CD14-positive monocyte (primary cell): ENCODE measurements around the gene MAD1L1. TPM values are rescaled to one million over a fixed set of nuclear protein-coding genes. Genes with fewer than 3 reads are reported as not detected.

Experiments
- DNase-seq, 3 donors: peaks; one replicate each; pipeline ENCODE4 v3.0.0-alpha.2; 2011 to 2022
- H2AFZ ChIP-seq: 2 replicates; pipeline ENCODE4 v1.6.0; 2012; ENCODE audit warnings: mild to moderate bottlenecking, low read depth, low read length, inconsistent platforms; ENCODE audit not compliant: insufficient read depth, poor library complexity, severe bottlenecking
- H3K27ac ChIP-seq, 2 donors: 1 replicate in 1 of 2; 2 replicates in 1 of 2; pipeline ENCODE4 v1.5.1; 2012 to 2013; ENCODE audit warnings: low read length in 2 of 2, control low read depth in 1 of 2, inconsistent platforms in 1 of 2, low read depth in 1 of 2, mild to moderate bottlenecking in 1 of 2
- H3K27me3 ChIP-seq, 2 donors: one replicate each; pipeline versions ENCODE4 v1.6.0 to v1.6.1; 2011 to 2013; ENCODE audit warnings: low read length in 2 of 2; ENCODE audit not compliant: control insufficient read depth in 2 of 2, insufficient read depth in 2 of 2
- H3K36me3 ChIP-seq, 2 donors: replicated peaks in 1 of 2; 1 replicate in 1 of 2; 2 replicates in 1 of 2; pipeline versions ENCODE4 v1.5.1 to v1.6.1; 2012 to 2013; ENCODE audit warnings: low read length in 2 of 2, control low read depth in 1 of 2, inconsistent platforms in 1 of 2, mild to moderate bottlenecking in 1 of 2; ENCODE audit not compliant: insufficient read depth in 2 of 2, control insufficient read depth in 1 of 2
- H3K4me1 ChIP-seq, 2 donors: 1 replicate in 1 of 2; 2 replicates in 1 of 2; pipeline versions ENCODE4 v1.5.1 to v1.6.1; 2012 to 2013; ENCODE audit warnings: low read length in 2 of 2, control low read depth in 1 of 2, inconsistent platforms in 1 of 2, mild to moderate bottlenecking in 1 of 2, moderate library complexity in 1 of 2; ENCODE audit not compliant: insufficient read depth in 2 of 2, control insufficient read depth in 1 of 2
- H3K4me2 ChIP-seq: replicated peaks from 2 replicates; pipeline ENCODE3; 2012; ENCODE audit warnings: low read length, moderate library complexity, mild to moderate bottlenecking; ENCODE audit not compliant: poor library complexity, severe bottlenecking; ENCODE audit errors: extremely low read depth
- H3K4me3 ChIP-seq, 3 experiments: fragments of 200-600 bp in 1 of 3; sonication (generic) in 1 of 3; replicated peaks in 1 of 3; 1 replicate in 2 of 3; 2 replicates in 1 of 3; pipeline ENCODE4 v1.5.1; 2011 to 2013; ENCODE audit warnings: low read length in 3 of 3, mild to moderate bottlenecking in 3 of 3, control low read depth in 2 of 3, low read depth in 2 of 3, inconsistent platforms in 1 of 3, moderate library complexity in 1 of 3
- H3K79me2 ChIP-seq: 2 replicates; pipeline ENCODE4 v1.6.0; 2012; ENCODE audit warnings: mild to moderate bottlenecking, control low read depth, inconsistent platforms, low read length, moderate library complexity; ENCODE audit not compliant: insufficient read depth
- H3K9ac ChIP-seq: 2 replicates; pipeline ENCODE4 v1.6.0; 2017; ENCODE audit warnings: low read length, mild to moderate bottlenecking; ENCODE audit not compliant: insufficient read depth, poor library complexity, severe bottlenecking
- H3K9me3 ChIP-seq, 2 donors: replicated peaks in 1 of 2; 1 replicate in 1 of 2; 2 replicates in 1 of 2; pipeline versions ENCODE4 v1.5.1 to v1.6.1; 2012 to 2013; ENCODE audit warnings: low read length in 2 of 2, control low read depth in 1 of 2; ENCODE audit not compliant: control insufficient read depth in 1 of 2, insufficient read depth in 1 of 2
- H4K20me1 ChIP-seq: 2 replicates; pipeline ENCODE4 v1.6.0; 2012; ENCODE audit warnings: mild to moderate bottlenecking, low read length, control low read depth, moderate library complexity; ENCODE audit not compliant: insufficient read depth
- H3K27ac Mint-ChIP-seq, 7 donors: one replicate each; pipeline ENCODE4 v1.8.0; 2020; ENCODE audit warnings: mild to moderate bottlenecking in 7 of 7, mixed read lengths in 7 of 7, moderate library complexity in 6 of 7, inconsistent platforms in 2 of 7
- H3K27me3 Mint-ChIP-seq, 3 donors: one replicate each; pipeline ENCODE4 v1.8.0; 2021 to 2022; ENCODE audit warnings: low read depth in 3 of 3, mild to moderate bottlenecking in 3 of 3, mixed read lengths in 3 of 3, moderate library complexity in 3 of 3, inconsistent platforms in 1 of 3
- H3K36me3 Mint-ChIP-seq, 2 donors: one replicate each; pipeline ENCODE4 v1.8.0; 2020; ENCODE audit warnings: mixed read lengths in 2 of 2, inconsistent platforms in 1 of 2, mild to moderate bottlenecking in 1 of 2
- H3K4me1 Mint-ChIP-seq: one replicate; pipeline ENCODE4 v1.8.0; 2020; ENCODE audit warnings: mild to moderate bottlenecking, mixed read lengths
- H3K4me3 Mint-ChIP-seq, 2 donors: one replicate each; pipeline ENCODE4 v1.8.0; 2020; ENCODE audit warnings: mild to moderate bottlenecking in 2 of 2, mixed read lengths in 2 of 2, moderate library complexity in 1 of 2
- H3K9me3 Mint-ChIP-seq, 7 donors: one replicate each; pipeline ENCODE4 v1.8.0; 2020 to 2022; ENCODE audit warnings: mixed read lengths in 7 of 7, mild to moderate bottlenecking in 6 of 7, moderate library complexity in 6 of 7, inconsistent platforms in 2 of 7
- WGBS: methylation state at CpG from one replicate; pipeline ENCODE4 v1.1.5; 2013; ENCODE audit warnings: missing lambda C conversion rate; ENCODE audit not compliant: insufficient coverage; 5-methylcytosine and 5-hydroxymethylcytosine counted together
- intact Hi-C, 2 donors: fragments of 100-400 bp; cut with micrococcal nuclease; formaldehyde crosslinking; loops; one replicate each; pipeline versions ENCODE4 v1.15.0 to v1.15.1; 2023
- polyA plus RNA-seq, 3 donors: library from polyadenylated mRNA; depleted of rRNA in 1 of 3; unstranded in 2 of 3; stranded (reverse) in 1 of 3; fragments of 300-500 nt in 2 of 3; fragments of >200 nt in 1 of 3; fragmentation: Illumina TruSeq in 2 of 3; gene quantifications; 1 replicate in 2 of 3; 2 replicates in 1 of 3; pipeline ENCODE4 v1.2.3, GENCODE V29; 2012 to 2021
- TF ChIP-seq, protein P1 (sequence below): fragments of 200-600 bp; IDR thresholded peaks from one replicate; pipeline ENCODE4 v1.8.0; 2022; ENCODE audit warnings: antibody characterized with exemption, mild to moderate bottlenecking

The MAD1L1 gene
- polyA plus RNA-seq, 3 donors = 22.0 to 39.4 (median 33.2) TPM

DNA sequence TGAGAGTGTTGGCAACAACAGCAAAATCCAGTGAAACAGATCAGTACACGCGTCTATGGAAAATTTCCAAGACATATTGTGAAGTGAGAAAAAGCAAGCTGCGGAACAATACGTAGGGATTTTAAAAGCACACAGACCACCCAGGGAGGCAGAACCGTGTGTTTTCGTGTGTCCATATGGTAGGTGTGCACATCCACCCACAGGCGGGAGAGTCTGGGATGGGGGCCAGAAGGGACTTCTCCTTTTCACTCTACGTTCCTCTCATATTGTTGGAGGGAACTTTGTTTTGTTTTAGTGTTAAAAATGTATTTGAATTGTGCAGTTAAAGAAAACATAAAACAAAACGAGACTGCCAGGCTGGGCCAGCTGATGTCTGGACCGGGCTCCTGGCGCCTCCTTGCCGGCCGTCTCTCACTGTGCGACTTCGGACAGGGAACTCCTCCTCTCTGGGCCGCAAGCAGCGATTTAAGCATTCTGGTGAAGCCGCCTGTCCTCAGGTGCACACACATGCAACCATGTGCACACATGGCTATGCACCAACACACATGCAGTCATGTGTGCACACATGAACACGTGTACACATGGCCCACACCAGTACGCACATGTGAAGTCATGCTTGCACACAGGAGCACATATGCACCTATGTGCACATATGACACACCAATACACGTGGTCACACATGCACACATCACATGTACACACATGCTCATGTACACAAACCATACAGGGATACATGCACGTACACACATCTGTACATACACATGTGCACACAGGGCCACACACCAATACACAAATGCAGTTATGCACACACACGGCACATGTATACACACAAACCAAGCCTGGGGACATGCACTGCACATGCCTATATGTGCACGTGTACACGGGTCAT, 421.5 kb downstream of the MAD1L1 start:
- H2AFZ ChIP-seq = no peak overlapping the region
- H3K4me1 Mint-ChIP-seq = peaks cover 7% of the 10 kb centered on the region
- H3K4me3 Mint-ChIP-seq = peak overlapping the region in 1 of 2 donors; percentile 39
- peaks cover 1% of the 10 kb centered on the region for H4K20me1 ChIP-seq
- no peak overlapping the region for H3K4me2 ChIP-seq
- no peaks in the 10 kb centered on the region for H3K27me3 ChIP-seq
- H3K9me3 ChIP-seq = no peaks in the 10 kb centered on the region
- no peak overlapping the region for H3K4me3 ChIP-seq
- H3K27ac ChIP-seq = no peak overlapping the region
- peaks cover 5 to 9% of the 10 kb centered on the region in 2 donors for H3K36me3 ChIP-seq
- peaks cover 0 to 7% (median 6%) of the 10 kb centered on the region in 3 donors for H3K27me3 Mint-ChIP-seq
- DNase-seq = no peak
- TF ChIP-seq, protein P1, sequence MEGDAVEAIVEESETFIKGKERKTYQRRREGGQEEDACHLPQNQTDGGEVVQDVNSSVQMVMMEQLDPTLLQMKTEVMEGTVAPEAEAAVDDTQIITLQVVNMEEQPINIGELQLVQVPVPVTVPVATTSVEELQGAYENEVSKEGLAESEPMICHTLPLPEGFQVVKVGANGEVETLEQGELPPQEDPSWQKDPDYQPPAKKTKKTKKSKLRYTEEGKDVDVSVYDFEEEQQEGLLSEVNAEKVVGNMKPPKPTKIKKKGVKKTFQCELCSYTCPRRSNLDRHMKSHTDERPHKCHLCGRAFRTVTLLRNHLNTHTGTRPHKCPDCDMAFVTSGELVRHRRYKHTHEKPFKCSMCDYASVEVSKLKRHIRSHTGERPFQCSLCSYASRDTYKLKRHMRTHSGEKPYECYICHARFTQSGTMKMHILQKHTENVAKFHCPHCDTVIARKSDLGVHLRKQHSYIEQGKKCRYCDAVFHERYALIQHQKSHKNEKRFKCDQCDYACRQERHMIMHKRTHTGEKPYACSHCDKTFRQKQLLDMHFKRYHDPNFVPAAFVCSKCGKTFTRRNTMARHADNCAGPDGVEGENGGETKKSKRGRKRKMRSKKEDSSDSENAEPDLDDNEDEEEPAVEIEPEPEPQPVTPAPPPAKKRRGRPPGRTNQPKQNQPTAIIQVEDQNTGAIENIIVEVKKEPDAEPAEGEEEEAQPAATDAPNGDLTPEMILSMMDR = no peak
- H3K4me1 ChIP-seq = no peaks in the 10 kb centered on the region
- 58% methylated on average over 18 of the region's 25 CpGs for WGBS
- H3K79me2 ChIP-seq = no peaks in the 10 kb centered on the region
- H3K36me3 Mint-ChIP-seq = peaks cover 7 to 9% of the 10 kb centered on the region in 2 donors
- no peak overlapping the region for H3K9ac ChIP-seq
- peak overlapping the region in 3 of 7 donors; percentile 22 to 73 (median 38) for H3K27ac Mint-ChIP-seq
- intact Hi-C loops = no loop called here
- H3K9me3 Mint-ChIP-seq = peaks cover 0 to 4% (median 0%) of the 10 kb centered on the region in 7 donors

DNA sequence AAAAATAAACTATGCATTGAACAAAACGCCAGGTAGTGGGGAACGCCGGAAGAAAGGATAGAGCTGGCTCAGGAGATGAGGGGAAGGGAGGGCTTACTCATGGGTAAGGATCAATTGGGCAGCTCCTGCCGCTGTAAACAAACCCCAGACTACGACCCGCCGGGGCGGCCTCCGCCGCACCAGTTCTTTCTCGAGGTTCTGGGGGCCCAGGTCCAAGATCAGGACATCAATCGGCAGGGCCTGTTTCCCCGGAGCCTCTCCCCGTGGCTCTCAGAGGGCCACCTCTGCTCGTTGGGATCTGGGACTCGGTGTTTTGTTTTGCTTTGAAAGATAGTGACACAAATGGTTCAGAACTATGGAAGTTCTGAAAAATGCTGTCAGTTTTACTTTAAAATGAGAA, 422.2 kb downstream of the MAD1L1 start:
- Mint-ChIP-seq H3K4me3 (no peak overlapping the region), H3K36me3 (peaks cover 6 to 7% of the 10 kb centered on the region in 2 donors), H3K27ac (peak overlapping the region in 1 of 7 donors; percentile 22), H3K9me3 (peaks cover 0 to 4% (median 0%) of the 10 kb centered on the region in 7 donors), H3K27me3 (peaks cover 0 to 8% (median 6%) of the 10 kb centered on the region in 3 donors), H3K4me1 (peaks cover 7% of the 10 kb centered on the region)
- intact Hi-C loops = no loop called here
- Histone ChIP-seq H3K4me1 (no peaks in the 10 kb centered on the region), H3K79me2 (no peaks in the 10 kb centered on the region), H4K20me1 (no peaks in the 10 kb centered on the region), H3K4me2 (no peak overlapping the region), H2AFZ (no peak overlapping the region), H3K4me3 (no peak overlapping the region), H3K27ac (no peak overlapping the region), H3K27me3 (no peaks in the 10 kb centered on the region), H3K9ac (no peak overlapping the region), H3K9me3 (no peaks in the 10 kb centered on the region), H3K36me3 (peaks cover 5 to 9% of the 10 kb centered on the region in 2 donors)
- DNase-seq = no peak
- 86% methylated on average over 9 of the region's 16 CpGs for WGBS
- TF ChIP-seq, protein P1 = no peak
